Measurements from ENCODE around the gene GLYATL2.

GLYATL2 gene, protein sequence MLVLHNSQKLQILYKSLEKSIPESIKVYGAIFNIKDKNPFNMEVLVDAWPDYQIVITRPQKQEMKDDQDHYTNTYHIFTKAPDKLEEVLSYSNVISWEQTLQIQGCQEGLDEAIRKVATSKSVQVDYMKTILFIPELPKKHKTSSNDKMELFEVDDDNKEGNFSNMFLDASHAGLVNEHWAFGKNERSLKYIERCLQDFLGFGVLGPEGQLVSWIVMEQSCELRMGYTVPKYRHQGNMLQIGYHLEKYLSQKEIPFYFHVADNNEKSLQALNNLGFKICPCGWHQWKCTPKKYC

DNA sequence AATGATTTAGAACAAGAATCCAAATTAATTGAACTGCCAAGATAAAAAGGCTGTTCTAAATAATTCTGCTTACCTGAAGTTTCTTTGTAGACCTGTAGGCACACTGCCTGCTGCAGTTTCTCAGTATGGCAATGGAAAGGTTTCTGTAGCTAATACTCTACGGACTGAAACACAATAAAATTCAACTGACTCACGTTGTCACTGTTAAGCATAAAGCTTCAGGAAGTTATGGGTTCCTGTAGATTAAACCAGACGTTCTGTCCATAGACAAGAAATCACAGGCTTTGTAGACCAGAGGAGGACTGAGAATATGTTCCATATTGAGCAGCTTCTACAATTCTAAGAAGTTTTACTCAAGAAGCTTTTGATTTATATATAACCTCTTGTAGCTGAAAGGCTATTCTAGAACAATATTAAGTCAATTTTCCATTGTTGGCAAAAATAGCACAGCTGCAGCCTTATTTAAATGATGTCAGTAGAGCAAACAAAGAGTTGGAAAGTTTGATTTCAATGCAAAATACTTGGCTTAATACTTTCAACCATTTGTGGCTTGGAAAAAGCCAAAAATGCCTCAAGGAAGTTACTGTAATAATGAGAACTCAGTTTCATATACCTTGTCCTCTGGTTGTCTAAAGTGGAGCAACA is at the start of gene GLYATL2:
Gene GLYATL2 (minus strand): TSS at position 344 of the 645 bp plus-strand sequence. CDS start 5,092 bp downstream, outside the sequence.
- Histone ChIP-seq H3K36me3 (ENCODE audit: insufficient read depth, low read length) (no peaks in the 10 kb centered on the region), H3K27ac (ENCODE audit: low read depth, low read length) (no peak within 1 kb of the TSS), H2AFZ (ENCODE audit: low read length, unreplicated experiment) (no peak within 1 kb of the TSS), H3K4me3 (ENCODE audit: low read depth, low read length) (no peak within 1 kb of the TSS), H3K4me1 (ENCODE audit: control insufficient read depth, insufficient read depth, low read length, unreplicated experiment) (no peaks in the 10 kb centered on the region), H3K79me2 (ENCODE audit: control insufficient read depth, insufficient read depth, low read length, unreplicated experiment) (no peaks in the 10 kb centered on the region), H3K27me3 (ENCODE audit: insufficient read depth, low read length) (no peaks in the 10 kb centered on the region)

DNA sequence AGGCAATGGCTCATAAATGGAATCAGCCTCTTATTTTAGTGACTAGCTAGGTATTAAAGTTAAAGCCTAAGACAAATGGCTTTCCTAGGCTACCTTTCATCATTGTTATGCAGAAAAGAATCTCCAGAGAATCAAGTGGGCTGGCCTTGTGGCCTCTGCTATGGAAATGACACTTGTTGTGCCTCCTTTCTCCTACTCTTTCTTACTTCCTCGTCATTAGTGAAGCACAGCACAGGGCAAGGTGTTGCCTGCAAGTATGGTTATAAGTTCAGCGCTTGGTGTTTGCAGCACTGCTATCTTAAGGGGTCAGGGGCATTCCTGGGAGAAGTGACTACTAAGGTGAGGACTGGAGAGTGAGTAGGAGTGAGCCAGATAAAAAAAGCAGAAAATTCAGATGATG is 49.4 kb upstream of the GLYATL2 start:
- Histone ChIP-seq H3K27ac (ENCODE audit: low read depth, low read length) (no peak overlapping the region), H2AFZ (ENCODE audit: low read length, unreplicated experiment) (no peak overlapping the region), H3K36me3 (ENCODE audit: insufficient read depth, low read length) (peaks cover 4% of the 10 kb centered on the region; the same call in 1 of the 2 replicates), H3K79me2 (ENCODE audit: control insufficient read depth, insufficient read depth, low read length, unreplicated experiment) (no peaks in the 10 kb centered on the region), H3K4me3 (ENCODE audit: low read depth, low read length) (no peak overlapping the region), H3K4me1 (ENCODE audit: control insufficient read depth, insufficient read depth, low read length, unreplicated experiment) (no peaks in the 10 kb centered on the region), H3K27me3 (ENCODE audit: insufficient read depth, low read length) (no peaks in the 10 kb centered on the region)

DNA sequence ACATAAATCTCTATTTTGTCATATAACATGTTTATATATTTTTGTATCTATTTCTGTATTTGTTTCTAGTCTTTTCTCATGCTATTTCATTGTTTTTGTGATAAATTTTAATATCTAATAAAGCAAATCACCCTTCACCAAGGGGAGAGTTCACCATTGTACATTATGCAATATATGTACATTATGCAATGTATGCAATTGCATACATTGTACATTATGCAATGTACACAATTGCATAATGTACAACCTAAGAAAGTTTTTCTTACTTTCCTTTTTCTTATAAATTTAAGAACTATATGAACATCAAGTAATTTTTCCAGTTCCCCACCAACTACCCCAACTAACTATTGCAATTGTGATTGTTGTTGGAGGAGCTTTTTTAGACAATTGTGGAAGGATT is 44.1 kb upstream of the GLYATL2 start:
- no peak overlapping the region for H2AFZ ChIP-seq (ENCODE audit: low read length, unreplicated experiment)
- no peaks in the 10 kb centered on the region for H3K79me2 ChIP-seq (ENCODE audit: control insufficient read depth, insufficient read depth, low read length, unreplicated experiment)
- no peaks in the 10 kb centered on the region for H3K27me3 ChIP-seq (ENCODE audit: insufficient read depth, low read length)
- H3K4me3 ChIP-seq (ENCODE audit: low read depth, low read length): no peak overlapping the region
- H3K4me1 ChIP-seq (ENCODE audit: control insufficient read depth, insufficient read depth, low read length, unreplicated experiment): no peaks in the 10 kb centered on the region
- peaks cover 4% of the 10 kb centered on the region; the same call in 1 of the 2 replicates for H3K36me3 ChIP-seq (ENCODE audit: insufficient read depth, low read length)
- no peak overlapping the region for H3K27ac ChIP-seq (ENCODE audit: low read depth, low read length)

DNA sequence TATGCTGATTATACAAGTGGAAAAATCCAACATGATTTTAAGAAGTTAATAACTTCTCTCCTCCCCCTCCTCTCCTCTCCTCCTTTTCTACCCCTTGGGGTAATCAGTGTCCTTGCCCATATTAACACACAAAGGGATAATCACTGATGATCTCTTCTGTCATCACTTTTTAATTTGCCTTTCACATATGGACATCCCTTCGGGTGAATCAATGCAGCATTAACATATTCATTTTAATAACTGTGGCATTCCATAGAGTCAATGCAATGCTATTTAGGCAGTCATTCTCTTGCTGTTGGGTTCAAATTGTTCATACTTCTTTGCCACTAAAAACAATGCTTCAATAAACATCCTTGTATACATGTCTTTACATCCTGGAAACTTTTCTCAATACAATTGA is 42.9 kb upstream of the GLYATL2 start:
- Histone ChIP-seq H2AFZ (ENCODE audit: low read length, unreplicated experiment) (no peak overlapping the region), H3K27ac (ENCODE audit: low read depth, low read length) (no peak overlapping the region), H3K27me3 (ENCODE audit: insufficient read depth, low read length) (no peaks in the 10 kb centered on the region), H3K36me3 (ENCODE audit: insufficient read depth, low read length) (peaks cover 3% of the 10 kb centered on the region; the same call in 1 of the 2 replicates), H3K4me1 (ENCODE audit: control insufficient read depth, insufficient read depth, low read length, unreplicated experiment) (no peaks in the 10 kb centered on the region), H3K4me3 (ENCODE audit: low read depth, low read length) (no peak overlapping the region), H3K79me2 (ENCODE audit: control insufficient read depth, insufficient read depth, low read length, unreplicated experiment) (no peaks in the 10 kb centered on the region)

DNA sequence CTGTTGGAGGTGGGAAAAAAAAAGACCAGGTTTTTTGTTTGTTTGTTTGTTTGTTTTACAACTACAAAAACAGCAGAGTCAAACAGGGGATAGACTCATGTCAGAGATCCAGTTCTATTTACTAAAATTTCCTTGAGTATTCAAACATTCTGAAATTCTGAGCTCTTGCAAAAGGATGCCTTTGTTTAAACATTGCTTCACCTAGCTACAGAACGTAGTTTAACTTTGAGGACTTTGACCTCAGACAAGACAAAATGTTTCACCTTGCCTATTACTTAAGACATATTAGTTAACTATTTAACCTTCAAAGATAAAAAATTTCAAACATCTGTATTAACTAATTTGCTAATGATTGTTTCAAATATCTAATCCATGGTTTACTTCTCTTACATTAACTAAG is 36.1 kb upstream of the GLYATL2 start:
- no peaks in the 10 kb centered on the region for H3K79me2 ChIP-seq (ENCODE audit: control insufficient read depth, insufficient read depth, low read length, unreplicated experiment)
- H3K27ac ChIP-seq (ENCODE audit: low read depth, low read length): no peak overlapping the region
- H3K4me1 ChIP-seq (ENCODE audit: control insufficient read depth, insufficient read depth, low read length, unreplicated experiment): no peaks in the 10 kb centered on the region
- no peaks in the 10 kb centered on the region for H3K27me3 ChIP-seq (ENCODE audit: insufficient read depth, low read length)
- H2AFZ ChIP-seq (ENCODE audit: low read length, unreplicated experiment): no peak overlapping the region
- H3K36me3 ChIP-seq (ENCODE audit: insufficient read depth, low read length): no peaks in the 10 kb centered on the region
- H3K4me3 ChIP-seq (ENCODE audit: low read depth, low read length): no peak overlapping the region

DNA sequence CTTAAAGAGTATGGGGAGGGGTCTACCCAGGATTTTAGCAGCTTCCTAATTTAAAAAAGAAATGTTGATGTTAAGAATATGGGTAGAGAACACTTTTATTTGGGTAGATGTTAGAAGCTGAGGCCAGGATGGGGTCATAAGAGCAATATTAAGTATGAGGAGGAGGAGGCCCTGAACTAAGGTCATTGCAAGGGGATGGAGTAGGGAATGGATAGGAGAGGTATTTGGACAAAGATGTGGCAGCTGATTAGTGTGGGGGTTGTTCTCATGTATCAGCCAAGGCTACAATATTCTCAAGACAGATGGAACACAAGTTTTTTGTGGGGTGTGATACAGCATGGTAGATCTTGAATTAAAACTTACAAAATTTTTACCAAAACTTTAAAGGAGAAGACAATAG is 35.7 kb upstream of the GLYATL2 start:
- Histone ChIP-seq H3K79me2 (ENCODE audit: control insufficient read depth, insufficient read depth, low read length, unreplicated experiment) (no peaks in the 10 kb centered on the region), H3K27ac (ENCODE audit: low read depth, low read length) (no peak overlapping the region)

DNA sequence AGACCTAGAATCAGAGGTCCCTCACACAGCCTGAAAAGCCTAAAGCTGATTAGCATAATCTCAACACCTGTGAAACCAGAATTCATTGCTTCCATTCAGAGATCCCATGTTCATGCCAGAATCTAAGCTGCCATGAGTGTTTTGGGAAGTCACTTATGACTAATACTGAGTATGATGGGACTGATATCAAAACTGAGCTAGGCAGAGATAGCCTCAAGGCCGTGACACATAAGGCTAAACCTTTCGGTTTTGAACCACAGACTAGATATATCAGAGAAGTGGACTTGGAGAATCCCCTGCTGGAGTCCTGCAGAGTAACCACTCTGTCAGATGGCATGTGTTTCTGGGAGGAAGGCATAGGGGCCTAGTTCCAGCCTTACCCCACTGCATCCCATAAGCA is 23.1 kb upstream of the GLYATL2 start:
- Histone ChIP-seq H2AFZ (ENCODE audit: low read length, unreplicated experiment) (no peak overlapping the region), H3K27ac (ENCODE audit: low read depth, low read length) (no peak overlapping the region), H3K27me3 (ENCODE audit: insufficient read depth, low read length) (no peaks in the 10 kb centered on the region), H3K36me3 (ENCODE audit: insufficient read depth, low read length) (no peaks in the 10 kb centered on the region), H3K4me1 (ENCODE audit: control insufficient read depth, insufficient read depth, low read length, unreplicated experiment) (no peaks in the 10 kb centered on the region), H3K4me3 (ENCODE audit: low read depth, low read length) (no peak overlapping the region), H3K79me2 (ENCODE audit: control insufficient read depth, insufficient read depth, low read length, unreplicated experiment) (no peaks in the 10 kb centered on the region)

More for the DNA sequence above, 35.7 kb upstream of the GLYATL2 start:
- Histone ChIP-seq H2AFZ (ENCODE audit: low read length, unreplicated experiment) (no peak overlapping the region), H3K36me3 (ENCODE audit: insufficient read depth, low read length) (no peaks in the 10 kb centered on the region), H3K4me1 (ENCODE audit: control insufficient read depth, insufficient read depth, low read length, unreplicated experiment) (no peaks in the 10 kb centered on the region), H3K27me3 (ENCODE audit: insufficient read depth, low read length) (no peaks in the 10 kb centered on the region), H3K4me3 (ENCODE audit: low read depth, low read length) (no peak overlapping the region)

DNA sequence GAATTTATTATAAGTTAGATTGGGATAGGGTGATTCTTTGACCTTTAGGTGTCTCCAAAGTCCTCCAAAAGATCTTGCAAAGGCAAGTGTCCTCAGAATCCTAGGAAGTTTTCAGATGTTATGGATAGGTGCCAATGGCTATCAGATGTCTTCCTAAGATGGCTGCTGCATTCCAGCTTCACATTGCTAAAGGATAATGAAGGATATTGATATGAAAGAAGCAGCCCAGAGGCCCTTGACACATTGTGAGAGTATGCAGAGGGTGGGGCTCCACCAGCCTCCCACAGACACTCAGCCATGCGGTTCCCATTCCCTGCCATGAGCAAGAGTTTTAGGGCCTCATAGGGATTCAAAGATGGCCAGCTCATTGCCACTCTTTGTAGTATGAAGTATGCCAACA is 22.3 kb upstream of the GLYATL2 start:
- H3K36me3 ChIP-seq (ENCODE audit: insufficient read depth, low read length): no peaks in the 10 kb centered on the region

DNA sequence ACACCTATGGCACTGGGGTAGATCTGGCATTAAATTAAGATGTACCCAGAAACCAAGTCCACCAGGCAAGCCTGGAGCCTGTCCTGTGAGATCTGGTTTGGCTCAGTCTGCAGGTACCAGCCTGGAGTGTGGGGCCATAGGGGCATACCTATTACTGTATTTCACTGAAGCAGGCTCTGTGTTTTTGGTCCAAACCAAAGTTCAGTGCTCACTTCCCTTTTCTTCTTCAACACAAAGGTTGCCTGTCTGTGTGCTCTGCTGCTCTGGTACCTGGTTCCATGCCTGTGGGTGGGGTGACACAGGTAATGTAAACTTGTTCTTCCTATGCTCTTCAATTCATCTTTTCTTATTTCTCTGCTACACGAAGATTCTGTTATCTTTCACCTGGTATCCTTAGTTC is 19.8 kb upstream of the GLYATL2 start:
- Histone ChIP-seq H3K4me1 (ENCODE audit: control insufficient read depth, insufficient read depth, low read length, unreplicated experiment) (no peaks in the 10 kb centered on the region), H3K27ac (ENCODE audit: low read depth, low read length) (no peak overlapping the region), H2AFZ (ENCODE audit: low read length, unreplicated experiment) (no peak overlapping the region), H3K27me3 (ENCODE audit: insufficient read depth, low read length) (no peaks in the 10 kb centered on the region), H3K4me3 (ENCODE audit: low read depth, low read length) (no peak overlapping the region), H3K79me2 (ENCODE audit: control insufficient read depth, insufficient read depth, low read length, unreplicated experiment) (no peaks in the 10 kb centered on the region), H3K36me3 (ENCODE audit: insufficient read depth, low read length) (no peaks in the 10 kb centered on the region)

More for the DNA sequence above, 22.3 kb upstream of the GLYATL2 start:
- H3K4me3 ChIP-seq (ENCODE audit: low read depth, low read length): no peak overlapping the region
- no peak overlapping the region for H3K27ac ChIP-seq (ENCODE audit: low read depth, low read length)
- no peaks in the 10 kb centered on the region for H3K27me3 ChIP-seq (ENCODE audit: insufficient read depth, low read length)
- H3K79me2 ChIP-seq (ENCODE audit: control insufficient read depth, insufficient read depth, low read length, unreplicated experiment): no peaks in the 10 kb centered on the region
- H2AFZ ChIP-seq (ENCODE audit: low read length, unreplicated experiment): no peak overlapping the region
- no peaks in the 10 kb centered on the region for H3K4me1 ChIP-seq (ENCODE audit: control insufficient read depth, insufficient read depth, low read length, unreplicated experiment)

DNA sequence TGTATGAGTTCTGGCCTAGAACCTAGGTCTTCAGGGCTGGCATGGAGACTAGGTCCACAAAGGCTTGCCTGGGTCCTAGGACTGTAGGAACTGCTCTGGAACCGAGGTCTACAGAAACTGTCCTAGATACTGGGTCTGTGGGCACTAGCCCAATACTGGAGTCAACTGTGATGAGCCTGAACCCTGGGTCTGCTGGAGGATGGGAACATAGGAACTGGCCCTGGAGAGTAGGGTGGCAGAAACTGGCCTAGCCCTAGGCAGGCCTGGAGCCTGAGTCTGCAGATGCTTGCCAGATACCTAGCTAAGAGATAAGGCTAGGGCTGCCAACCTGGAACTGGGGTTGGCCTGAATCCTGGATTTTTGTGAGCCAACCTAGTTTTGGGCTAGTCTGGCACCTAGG is 19.2 kb upstream of the GLYATL2 start:
- no peak overlapping the region for H2AFZ ChIP-seq (ENCODE audit: low read length, unreplicated experiment)

DNA sequence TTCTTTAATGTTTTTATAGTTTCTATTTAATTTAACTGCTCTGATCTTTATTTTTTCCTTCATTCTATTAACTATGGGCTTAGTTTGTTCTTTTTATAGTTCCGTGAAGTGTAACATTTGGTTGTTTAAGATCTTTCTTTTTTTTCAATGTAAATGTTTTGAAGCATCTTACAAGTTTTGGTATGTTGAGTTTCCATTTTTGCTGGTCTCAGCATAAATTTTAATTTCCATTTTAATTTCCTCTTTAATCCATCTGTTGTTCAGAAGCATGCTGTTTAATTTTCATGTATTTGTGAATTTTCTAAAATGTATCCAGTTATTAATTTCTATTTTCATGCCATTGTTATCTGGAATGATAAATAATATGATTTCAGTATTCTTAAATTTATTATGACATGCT is 17.0 kb upstream of the GLYATL2 start:
- H3K27me3 ChIP-seq (ENCODE audit: insufficient read depth, low read length): no peaks in the 10 kb centered on the region
- no peaks in the 10 kb centered on the region for H3K79me2 ChIP-seq (ENCODE audit: control insufficient read depth, insufficient read depth, low read length, unreplicated experiment)
- H2AFZ ChIP-seq (ENCODE audit: low read length, unreplicated experiment): no peak overlapping the region
- H3K4me3 ChIP-seq (ENCODE audit: low read depth, low read length): no peak overlapping the region
- no peaks in the 10 kb centered on the region for H3K4me1 ChIP-seq (ENCODE audit: control insufficient read depth, insufficient read depth, low read length, unreplicated experiment)
- no peaks in the 10 kb centered on the region for H3K36me3 ChIP-seq (ENCODE audit: insufficient read depth, low read length)
- H3K27ac ChIP-seq (ENCODE audit: low read depth, low read length): no peak overlapping the region

More for the DNA sequence above, 19.2 kb upstream of the GLYATL2 start:
- Histone ChIP-seq H3K36me3 (ENCODE audit: insufficient read depth, low read length) (no peaks in the 10 kb centered on the region), H3K79me2 (ENCODE audit: control insufficient read depth, insufficient read depth, low read length, unreplicated experiment) (no peaks in the 10 kb centered on the region), H3K27ac (ENCODE audit: low read depth, low read length) (no peak overlapping the region), H3K4me1 (ENCODE audit: control insufficient read depth, insufficient read depth, low read length, unreplicated experiment) (no peaks in the 10 kb centered on the region), H3K4me3 (ENCODE audit: low read depth, low read length) (no peak overlapping the region), H3K27me3 (ENCODE audit: insufficient read depth, low read length) (no peaks in the 10 kb centered on the region)

All from ACC112 (cell line).